ENCODE measurements around the gene RNF11. TPM values are rescaled to one million over a fixed set of nuclear protein-coding genes. Genes with fewer than 3 reads are reported as not detected.

The RNF11 gene
- polyA plus RNA-seq, 3 donors = 25.3 to 30.4 (median 28.4) TPM

- H3K4me1 ChIP-seq (ENCODE audit: control insufficient read depth in 1 of 2, insufficient read depth in 2 of 2, low read length in 2 of 2) = peaks cover 16% of the 10 kb centered on the region in 2 donors
- no peaks in the 10 kb centered on the region for H3K27me3 ChIP-seq (ENCODE audit: control insufficient read depth in 2 of 2, insufficient read depth in 2 of 2, low read length in 2 of 2)
- no peak overlapping the region for H2AFZ ChIP-seq (ENCODE audit: insufficient read depth, low read depth, low read length, poor library complexity, severe bottlenecking)
- WGBS (ENCODE audit: insufficient coverage) = no CpG with 5 or more reads among the region's 5 CpGs
- peaks cover 0 to 2% (median 0%) of the 10 kb centered on the region in 7 donors for H3K9me3 Mint-ChIP-seq
- no peaks in the 10 kb centered on the region for H4K20me1 ChIP-seq (ENCODE audit: insufficient read depth, low read length)
- intact Hi-C loops (cut with micrococcal nuclease) = no loop called here
- no peaks in the 10 kb centered on the region for H3K36me3 Mint-ChIP-seq
- no peak for TF ChIP-seq CTCF (IDR thresholded peaks at IDR 0.05)
- no peaks in the 10 kb centered on the region for H3K9me3 ChIP-seq (replicated peaks in 1 of 2; ENCODE audit: control insufficient read depth in 1 of 2, insufficient read depth in 1 of 2, low read length in 2 of 2)
- H3K27ac ChIP-seq (ENCODE audit: low read depth in 1 of 2, low read length in 2 of 2) = no peak overlapping the region
- H3K27ac Mint-ChIP-seq = no peak overlapping the region
- no peak overlapping the region for H3K4me2 ChIP-seq (replicated peaks; ENCODE audit: extremely low read depth, low read length, poor library complexity, severe bottlenecking)
- no peak overlapping the region for H3K4me3 ChIP-seq (replicated peaks in 1 of 3; ENCODE audit: low read depth in 2 of 3, low read length in 3 of 3)
- H3K4me1 Mint-ChIP-seq = peaks cover 27% of the 10 kb centered on the region
- peaks cover 0 to 3% (median 0%) of the 10 kb centered on the region in 3 donors for H3K27me3 Mint-ChIP-seq (ENCODE audit: low read depth in 3 of 3)
- H3K9ac ChIP-seq (ENCODE audit: insufficient read depth, low read length, poor library complexity, severe bottlenecking) = no peak overlapping the region
- no peaks in the 10 kb centered on the region for H3K36me3 ChIP-seq (replicated peaks in 1 of 2; ENCODE audit: control insufficient read depth in 1 of 2, insufficient read depth in 2 of 2, low read length in 2 of 2)
- DNase-seq = no peak
- no peak overlapping the region for H3K4me3 Mint-ChIP-seq
- no peaks in the 10 kb centered on the region for H3K79me2 ChIP-seq (ENCODE audit: insufficient read depth, low read length)
These were observed 5.5 kb upstream of the RNF11 start for GRCh38 chr1:51230501-51231078.

DNA sequence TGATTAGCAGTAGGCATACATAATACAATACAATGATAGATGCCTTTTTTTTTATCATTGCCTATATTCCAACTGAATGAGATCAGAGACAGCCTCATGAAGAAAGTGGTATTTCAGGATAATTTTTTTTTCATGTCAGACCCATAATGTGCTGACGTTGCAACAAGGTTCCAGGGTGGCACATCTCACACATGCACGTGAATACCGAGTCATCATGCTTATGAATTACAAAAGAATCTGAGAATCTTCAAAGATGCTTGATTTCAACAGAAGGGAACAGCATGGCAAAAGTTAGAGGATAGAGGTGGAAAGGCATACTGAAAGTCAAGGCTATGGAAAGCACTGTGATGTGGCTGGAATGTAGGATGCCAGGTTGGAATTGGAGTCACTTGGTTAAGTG lies 5.0 kb upstream of the RNF11 start:
- Histone ChIP-seq H3K79me2 (ENCODE audit: insufficient read depth, low read length) (no peaks in the 10 kb centered on the region), H4K20me1 (ENCODE audit: insufficient read depth, low read length) (no peaks in the 10 kb centered on the region), H3K4me2 (replicated peaks; ENCODE audit: extremely low read depth, low read length, poor library complexity, severe bottlenecking) (no peak overlapping the region), H3K36me3 (replicated peaks in 1 of 2; ENCODE audit: control insufficient read depth in 1 of 2, insufficient read depth in 2 of 2, low read length in 2 of 2) (no peaks in the 10 kb centered on the region), H3K27ac (ENCODE audit: low read depth in 1 of 2, low read length in 2 of 2) (no peak overlapping the region), H3K9me3 (replicated peaks in 1 of 2; ENCODE audit: control insufficient read depth in 1 of 2, insufficient read depth in 1 of 2, low read length in 2 of 2) (no peaks in the 10 kb centered on the region), H2AFZ (ENCODE audit: insufficient read depth, low read depth, low read length, poor library complexity, severe bottlenecking) (no peak overlapping the region), H3K27me3 (ENCODE audit: control insufficient read depth in 2 of 2, insufficient read depth in 2 of 2, low read length in 2 of 2) (no peaks in the 10 kb centered on the region), H3K4me1 (ENCODE audit: control insufficient read depth in 1 of 2, insufficient read depth in 2 of 2, low read length in 2 of 2) (peaks cover 18 to 19% of the 10 kb centered on the region in 2 donors), H3K4me3 (replicated peaks in 1 of 3; ENCODE audit: low read depth in 2 of 3, low read length in 3 of 3) (no peak overlapping the region), H3K9ac (ENCODE audit: insufficient read depth, low read length, poor library complexity, severe bottlenecking) (no peak overlapping the region)
- H3K4me3 Mint-ChIP-seq = no peak overlapping the region
- peaks cover 0 to 4% (median 0%) of the 10 kb centered on the region in 3 donors for H3K27me3 Mint-ChIP-seq (ENCODE audit: low read depth in 3 of 3)
- TF ChIP-seq CTCF (IDR thresholded peaks at IDR 0.05) = no peak
- H3K9me3 Mint-ChIP-seq = peaks cover 0 to 2% (median 0%) of the 10 kb centered on the region in 7 donors
- H3K36me3 Mint-ChIP-seq = no peaks in the 10 kb centered on the region
- peaks cover 31% of the 10 kb centered on the region for H3K4me1 Mint-ChIP-seq
- peak in 1 of 3 donors; percentile 37 for DNase-seq
- H3K27ac Mint-ChIP-seq = no peak overlapping the region
- intact Hi-C loops (cut with micrococcal nuclease) = no loop called here
- WGBS (ENCODE audit: insufficient coverage) = 32% methylated on average over 3 of the region's 3 CpGs
